K562 (cell line): ENCODE measurements around the gene MAPKAPK2. TPM values are rescaled to one million over a fixed set of nuclear protein-coding genes. Genes with fewer than 3 reads are reported as not detected.
A peak's percentile ranks its signal among the peaks of the same experiment; 100 is the strongest.

Experiments
- CTCF ChIP-seq, 3 experiments: IDR thresholded peaks in 2 of 3; conservative IDR thresholded peaks in 1 of 3; 2 replicates each; pipeline ENCODE4 v1.5.1; 2011 to 2012; ENCODE audit warnings: low read length in 3 of 3, mild to moderate bottlenecking in 3 of 3, control low read depth in 2 of 3, improper control_type of control experiment in 1 of 3, inconsistent platforms in 1 of 3, low read depth in 1 of 3, mixed read lengths in 1 of 3, moderate library complexity in 1 of 3; ENCODE audit not compliant: insufficient read depth in 2 of 3
- KDM5B ChIP-seq: fragments of 200-600 bp; sonication (generic); IDR thresholded peaks from 2 replicates; pipeline ENCODE4 v1.6.1; 2012; ENCODE audit warnings: low read depth, mild to moderate bottlenecking, moderate library complexity, low read length, control low read depth, inconsistent platforms; ENCODE audit not compliant: insufficient replicate concordance
- NFIC ChIP-seq: fragments of 450-650 bp; IDR thresholded peaks from 2 replicates; pipeline ENCODE4 v1.6.1; 2017; ENCODE audit warnings: mild to moderate bottlenecking, inconsistent platforms
- PHB2 ChIP-seq: fragments of 450-650 bp; IDR thresholded peaks from 2 replicates; pipeline ENCODE4 v1.6.1; 2017; ENCODE audit warnings: low read depth
- ZMIZ1 ChIP-seq, 2 experiments: fragments of 150-350 bp in 1 of 2; IDR thresholded peaks; 2 replicates each; pipeline ENCODE4 v1.6.1; 2012 to 2016; ENCODE audit warnings: low read depth in 2 of 2, low read length in 2 of 2, mild to moderate bottlenecking in 1 of 2, moderate library complexity in 1 of 2
- ZNF518B ChIP-seq: fragments of 250-450 bp; sonication (Bioruptor Pico); IDR thresholded peaks from 2 replicates; pipeline ENCODE4 v1.5.0; 2021; ENCODE audit warnings: mild to moderate bottlenecking, moderate library complexity
- polyA plus RNA-seq, 8 experiments: library from polyadenylated mRNA; depleted of rRNA in 4 of 8; stranded (reverse) in 5 of 8; unstranded in 3 of 8; fragments of >200 nt; fragmentation: Nextera tagmentation in 2 of 8; fragmentation: Illumina TruSeq in 1 of 8; extraction: Ambion mirVana in 2 of 8; extraction: Trizol in 1 of 8; gene quantifications; 2 replicates each; pipeline versions ENCODE4 v1.2.1 to v1.2.3, GENCODE V29; 2011 to 2014; ENCODE audit warnings: inconsistent platforms in 1 of 8, missing spikeins in 1 of 8
- total RNA-seq, 7 experiments: library from RNA; depleted of rRNA in 6 of 7; stranded (reverse); fragments of >200 nt in 6 of 7; fragmentation: Illumina TruSeq in 2 of 7; extraction: Trizol in 2 of 7; gene quantifications; 2 replicates each; pipeline versions ENCODE4 v1.2.1 to v1.2.3, GENCODE V29; 2011 to 2021; ENCODE audit warnings: low replicate concordance in 1 of 7
- TF ChIP-seq, protein P1 (sequence below): sonication (generic); formaldehyde crosslinking; IDR thresholded peaks from 2 replicates; pipeline ENCODE4 v1.8.0; 2023; ENCODE audit warnings: mild to moderate bottlenecking, missing genetic modification reagents
- TF ChIP-seq, protein P2 (sequence below): fragments of 250-450 bp; sonication (Bioruptor Pico); IDR thresholded peaks from 2 replicates; pipeline ENCODE4 v1.8.0; 2022; ENCODE audit warnings: moderate library complexity, mild to moderate bottlenecking, inconsistent platforms
- TF ChIP-seq, protein P3 (sequence below): conservative IDR thresholded peaks from 2 replicates; pipeline ENCODE4 v1.6.1; 2011; ENCODE audit warnings: low read depth, mild to moderate bottlenecking, low read length; ENCODE audit not compliant: control insufficient read depth

Gene MAPKAPK2
- total and polyA plus RNA-seq, 9 of the 15 experiments (the other 6 are each of a cell fraction or from before 2014, with no cell fraction given), result 0.63 to 94.2 (median 52.1) TPM

DNA sequence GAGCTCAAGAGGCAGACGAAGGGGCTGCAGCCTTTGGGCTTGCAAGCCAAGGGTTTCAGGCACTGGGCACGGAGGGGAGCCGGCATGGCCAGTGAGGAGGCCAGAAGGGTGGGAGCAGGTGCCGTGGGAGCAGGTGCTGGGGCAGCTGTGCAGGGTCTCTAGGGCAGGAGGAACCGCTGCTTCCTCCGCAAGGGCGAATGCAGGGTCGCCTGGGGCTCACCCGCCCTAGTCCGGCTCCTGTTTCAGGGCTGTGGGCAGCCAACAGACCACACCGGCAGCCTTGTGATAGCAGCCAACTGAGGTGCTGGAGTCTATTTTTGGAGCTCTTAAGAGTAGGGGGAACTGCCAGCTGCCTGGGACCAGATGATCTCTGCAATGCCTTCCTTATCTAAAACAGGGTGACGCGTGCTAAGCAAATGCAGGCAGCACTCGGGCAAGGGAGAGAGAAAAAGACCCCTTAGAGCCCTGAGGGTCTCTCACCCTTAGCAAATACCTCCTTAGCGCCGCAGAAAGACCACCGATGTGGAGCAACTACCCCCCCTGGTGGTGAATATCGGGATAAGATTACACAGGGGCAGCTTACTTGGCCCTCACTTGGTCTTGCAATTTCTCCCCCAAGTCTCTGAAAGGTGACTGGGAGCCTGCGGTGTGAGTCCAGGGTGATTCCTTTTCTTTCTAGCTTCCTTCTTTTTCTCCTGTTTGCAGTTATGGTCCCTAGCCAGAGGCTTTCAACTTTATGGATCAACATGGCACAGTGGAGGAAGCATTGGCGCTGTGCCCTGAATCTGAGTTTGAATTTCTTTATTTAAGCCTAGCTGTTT lies 20.7 kb upstream of the MAPKAPK2 start (continued):
- TF ChIP-seq, protein P1, sequence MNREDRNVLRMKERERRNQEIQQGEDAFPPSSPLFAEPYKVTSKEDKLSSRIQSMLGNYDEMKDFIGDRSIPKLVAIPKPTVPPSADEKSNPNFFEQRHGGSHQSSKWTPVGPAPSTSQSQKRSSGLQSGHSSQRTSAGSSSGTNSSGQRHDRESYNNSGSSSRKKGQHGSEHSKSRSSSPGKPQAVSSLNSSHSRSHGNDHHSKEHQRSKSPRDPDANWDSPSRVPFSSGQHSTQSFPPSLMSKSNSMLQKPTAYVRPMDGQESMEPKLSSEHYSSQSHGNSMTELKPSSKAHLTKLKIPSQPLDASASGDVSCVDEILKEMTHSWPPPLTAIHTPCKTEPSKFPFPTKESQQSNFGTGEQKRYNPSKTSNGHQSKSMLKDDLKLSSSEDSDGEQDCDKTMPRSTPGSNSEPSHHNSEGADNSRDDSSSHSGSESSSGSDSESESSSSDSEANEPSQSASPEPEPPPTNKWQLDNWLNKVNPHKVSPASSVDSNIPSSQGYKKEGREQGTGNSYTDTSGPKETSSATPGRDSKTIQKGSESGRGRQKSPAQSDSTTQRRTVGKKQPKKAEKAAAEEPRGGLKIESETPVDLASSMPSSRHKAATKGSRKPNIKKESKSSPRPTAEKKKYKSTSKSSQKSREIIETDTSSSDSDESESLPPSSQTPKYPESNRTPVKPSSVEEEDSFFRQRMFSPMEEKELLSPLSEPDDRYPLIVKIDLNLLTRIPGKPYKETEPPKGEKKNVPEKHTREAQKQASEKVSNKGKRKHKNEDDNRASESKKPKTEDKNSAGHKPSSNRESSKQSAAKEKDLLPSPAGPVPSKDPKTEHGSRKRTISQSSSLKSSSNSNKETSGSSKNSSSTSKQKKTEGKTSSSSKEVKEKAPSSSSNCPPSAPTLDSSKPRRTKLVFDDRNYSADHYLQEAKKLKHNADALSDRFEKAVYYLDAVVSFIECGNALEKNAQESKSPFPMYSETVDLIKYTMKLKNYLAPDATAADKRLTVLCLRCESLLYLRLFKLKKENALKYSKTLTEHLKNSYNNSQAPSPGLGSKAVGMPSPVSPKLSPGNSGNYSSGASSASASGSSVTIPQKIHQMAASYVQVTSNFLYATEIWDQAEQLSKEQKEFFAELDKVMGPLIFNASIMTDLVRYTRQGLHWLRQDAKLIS (CRISPR knock-in tag), result 0 out of 2 replicates have a peak, but pooled peaks have one; percentile 62
- TF ChIP-seq ZMIZ1 (IDR thresholded peaks at IDR 0.05; ENCODE audit: low read depth in 2 of 2, low read length in 2 of 2) (peak in 1 of 2 experiments; percentile 16; a peak in 1 of 4 replicates), KDM5B (peak; percentile 31), CTCF (IDR thresholded peaks at IDR 0.05 in 2 of 3, conservative IDR thresholded peaks at IDR 0.05 in 1 of 3; ENCODE audit: insufficient read depth in 2 of 3, low read depth in 1 of 3, low read length in 3 of 3) (peak; percentile 91 to 96 (median 92)), PHB2 (no peak), ZNF518B (CRISPR knock-in tag) (no peak), NFIC (peak; percentile 75)
- TF ChIP-seq, protein P2, sequence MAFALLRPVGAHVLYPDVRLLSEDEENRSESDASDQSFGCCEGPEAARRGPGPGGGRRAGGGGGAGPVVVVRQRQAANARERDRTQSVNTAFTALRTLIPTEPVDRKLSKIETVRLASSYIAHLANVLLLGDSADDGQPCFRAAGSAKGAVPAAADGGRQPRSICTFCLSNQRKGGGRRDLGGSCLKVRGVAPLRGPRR (CRISPR knock-in tag), result 0 out of 2 replicates have a peak, but pooled peaks have one; percentile 9
- TF ChIP-seq, protein P3, sequence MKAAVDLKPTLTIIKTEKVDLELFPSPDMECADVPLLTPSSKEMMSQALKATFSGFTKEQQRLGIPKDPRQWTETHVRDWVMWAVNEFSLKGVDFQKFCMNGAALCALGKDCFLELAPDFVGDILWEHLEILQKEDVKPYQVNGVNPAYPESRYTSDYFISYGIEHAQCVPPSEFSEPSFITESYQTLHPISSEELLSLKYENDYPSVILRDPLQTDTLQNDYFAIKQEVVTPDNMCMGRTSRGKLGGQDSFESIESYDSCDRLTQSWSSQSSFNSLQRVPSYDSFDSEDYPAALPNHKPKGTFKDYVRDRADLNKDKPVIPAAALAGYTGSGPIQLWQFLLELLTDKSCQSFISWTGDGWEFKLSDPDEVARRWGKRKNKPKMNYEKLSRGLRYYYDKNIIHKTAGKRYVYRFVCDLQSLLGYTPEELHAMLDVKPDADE, result 0 out of 2 replicates have a peak, but pooled peaks have one; percentile 16
